GM18526 (cell line): ENCODE data around the gene ZRANB3.

ENCODE experiments used
- POLR2A ChIP-seq: IDR thresholded peaks from 3 replicates; pipeline ENCODE4 v1.6.1; 2011; ENCODE audit not compliant: insufficient read length; ENCODE audit errors: extremely low read depth

Gene ZRANB3

DNA sequence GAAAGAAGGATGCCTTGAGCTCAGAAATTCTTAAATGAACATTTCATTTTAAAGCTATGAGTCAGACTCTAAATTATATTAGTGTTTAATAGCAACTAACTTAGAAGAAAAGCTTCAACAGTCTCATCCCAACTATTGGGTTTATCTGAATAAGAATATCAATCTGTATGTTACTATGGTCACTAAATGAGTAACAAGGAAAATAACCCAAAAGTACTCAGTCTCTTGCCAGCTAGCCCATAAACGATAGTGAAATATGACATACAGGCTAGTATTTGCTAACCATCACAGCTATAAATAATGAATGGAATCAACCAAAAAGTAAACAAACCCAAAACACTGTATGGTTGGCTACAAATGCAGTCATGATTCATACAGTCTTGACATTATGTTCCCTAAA lies 304.1 kb downstream of the ZRANB3 start:
- no peak for TF ChIP-seq POLR2A

DNA sequence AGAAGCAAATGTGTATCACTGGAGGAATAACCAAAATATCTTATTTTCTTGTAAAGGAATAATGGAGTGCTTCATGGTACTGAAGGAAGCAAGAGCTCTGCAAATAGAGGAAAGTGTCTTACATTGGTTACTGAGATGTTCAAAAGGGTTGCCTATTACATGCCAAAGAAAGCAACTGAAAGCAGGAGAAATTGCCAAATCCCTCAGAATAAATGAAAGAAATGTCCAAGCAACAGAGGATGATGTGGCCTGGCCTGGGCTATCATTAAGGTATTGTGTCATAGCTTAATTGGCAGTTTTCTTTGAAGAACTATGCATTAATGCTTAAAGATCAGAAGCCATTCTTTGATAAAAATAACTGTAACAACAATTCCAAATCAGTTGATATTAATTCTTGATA lies 305.2 kb downstream of the ZRANB3 start:
- no peak for TF ChIP-seq POLR2A

DNA sequence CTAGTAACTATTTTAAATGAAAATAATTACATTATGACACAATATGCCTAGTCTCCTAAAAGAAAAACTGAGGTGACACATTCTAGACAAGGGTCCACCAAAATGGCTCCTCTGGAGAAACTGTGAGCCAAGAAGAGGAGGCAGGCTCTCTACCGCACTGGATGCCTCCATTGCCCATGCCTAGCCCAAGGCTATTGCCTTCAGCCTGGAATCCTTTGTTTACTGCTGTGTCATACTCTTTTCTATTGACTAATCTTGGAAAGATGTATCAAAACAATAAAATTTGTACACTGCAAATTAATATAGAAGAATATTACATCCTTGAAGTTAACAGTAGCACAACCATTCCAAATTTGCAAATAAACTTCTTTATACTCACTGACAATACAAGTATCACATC lies 311.8 kb downstream of the ZRANB3 start:
- TF ChIP-seq POLR2A: no peak

DNA sequence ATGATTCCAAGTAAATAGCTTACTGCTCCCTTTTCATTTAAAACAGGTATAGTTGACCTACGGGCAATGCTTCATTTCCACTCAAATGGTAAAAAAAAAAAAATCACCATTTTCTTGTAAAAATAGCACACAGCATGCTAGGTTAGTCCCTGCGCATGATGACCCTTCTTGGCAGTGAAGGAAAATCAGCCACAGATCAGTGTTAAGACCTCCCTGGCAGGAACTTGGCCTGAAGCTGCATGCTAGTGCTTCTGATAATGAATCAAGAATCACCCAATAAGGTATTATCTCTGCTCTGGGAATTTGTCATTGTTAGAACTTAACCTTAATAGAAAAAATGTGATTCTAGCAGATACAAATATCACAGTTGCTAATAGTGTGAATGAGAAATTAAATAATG lies 312.6 kb downstream of the ZRANB3 start:
- no peak for TF ChIP-seq POLR2A

DNA sequence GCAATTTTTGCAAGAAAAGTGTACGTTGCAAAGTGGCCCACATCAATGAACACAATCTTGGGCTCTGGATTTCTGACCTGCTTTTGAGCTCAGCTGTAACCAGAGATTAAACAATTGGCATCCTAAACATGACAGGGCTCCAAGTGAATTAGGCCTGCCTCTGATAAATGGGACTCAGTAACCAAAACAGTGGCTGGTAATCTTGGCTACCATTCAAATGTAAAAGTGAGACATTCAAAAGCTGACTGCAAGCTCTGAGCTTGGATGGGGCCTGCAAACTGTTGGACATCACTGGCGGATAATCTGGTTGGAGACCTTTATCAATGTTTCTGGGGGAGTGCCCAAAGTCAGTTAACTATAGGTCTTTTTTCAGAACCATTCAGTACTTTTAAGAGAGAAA lies 318.3 kb downstream of the ZRANB3 start:
- no peak for TF ChIP-seq POLR2A

DNA sequence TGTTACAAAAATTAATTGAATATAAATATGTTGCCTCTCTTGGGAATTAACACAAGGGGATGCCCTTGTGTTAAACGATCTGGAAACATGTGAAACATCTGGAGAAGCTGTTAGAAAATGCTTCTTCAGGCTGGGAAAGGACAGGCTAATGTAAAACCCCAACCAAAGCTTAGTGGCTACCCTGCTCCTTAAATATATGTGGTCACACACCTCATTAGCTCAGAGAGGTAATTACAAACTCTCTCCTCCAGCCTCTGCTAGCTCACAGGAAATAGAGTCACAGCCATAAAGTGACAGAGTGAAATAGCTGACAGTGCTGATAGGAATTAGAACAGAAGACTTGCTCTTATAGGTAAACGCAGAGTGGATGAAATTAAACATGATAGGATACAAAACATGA lies 323.0 kb downstream of the ZRANB3 start:
- no peak for TF ChIP-seq POLR2A

DNA sequence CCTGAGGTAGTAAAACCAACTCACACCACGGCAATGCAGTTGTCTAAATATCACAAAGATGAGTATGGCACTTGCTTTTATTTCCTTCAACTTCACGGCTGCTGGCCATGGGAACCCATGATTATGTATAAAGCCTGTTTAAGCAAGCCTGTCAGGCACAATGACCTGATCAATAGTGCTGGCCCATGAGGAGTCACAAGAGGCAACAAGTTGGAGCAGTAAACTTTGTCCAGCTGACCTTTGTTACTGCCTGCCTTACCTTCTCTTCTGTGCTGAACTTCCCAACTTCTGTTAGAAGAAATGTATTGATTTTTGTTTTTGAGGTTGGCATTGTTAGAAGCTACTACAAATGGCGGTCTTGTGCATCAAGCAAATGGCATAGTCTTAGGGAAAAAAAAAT lies 327.1 kb downstream of the ZRANB3 start:
- no peak for TF ChIP-seq POLR2A

DNA sequence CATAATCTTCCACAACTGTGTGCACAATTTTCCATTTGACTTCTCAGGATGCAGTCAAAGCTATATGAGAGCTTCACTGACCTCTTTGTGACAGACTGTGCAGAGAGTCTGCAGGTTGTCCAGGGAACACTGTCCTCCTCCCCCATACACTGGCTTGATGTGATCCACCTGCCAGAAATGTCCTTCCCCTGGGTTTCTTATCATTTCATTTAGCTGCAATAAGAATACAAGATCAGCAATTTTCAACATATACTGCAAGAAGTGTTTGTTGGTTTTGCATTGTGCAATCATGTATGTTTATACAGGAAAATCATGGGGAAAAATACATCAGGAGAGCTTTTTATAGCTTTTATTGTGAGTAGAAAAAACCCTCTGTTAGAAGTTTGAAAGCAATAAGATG lies 328.3 kb downstream of the ZRANB3 start:
- TF ChIP-seq POLR2A: no peak

DNA sequence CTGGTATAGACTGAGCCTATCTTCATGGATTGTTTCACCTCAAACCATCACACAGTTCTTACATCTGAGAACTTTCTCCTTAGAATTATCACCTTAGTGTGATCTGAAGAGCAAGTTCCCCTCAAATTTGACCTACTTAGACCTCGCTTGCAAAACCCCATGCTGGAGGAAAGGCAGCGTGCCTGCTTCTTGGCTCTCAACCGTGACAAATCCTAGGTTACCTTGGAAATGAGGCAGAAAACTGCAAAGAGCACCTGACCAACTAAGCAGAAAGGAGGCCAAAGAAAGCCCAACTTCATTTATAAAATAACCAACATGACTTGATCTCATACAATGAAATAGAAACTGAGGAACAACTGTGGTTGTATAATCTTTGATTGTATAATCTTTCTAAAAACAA lies 332.5 kb downstream of the ZRANB3 start:
- no peak for TF ChIP-seq POLR2A

DNA sequence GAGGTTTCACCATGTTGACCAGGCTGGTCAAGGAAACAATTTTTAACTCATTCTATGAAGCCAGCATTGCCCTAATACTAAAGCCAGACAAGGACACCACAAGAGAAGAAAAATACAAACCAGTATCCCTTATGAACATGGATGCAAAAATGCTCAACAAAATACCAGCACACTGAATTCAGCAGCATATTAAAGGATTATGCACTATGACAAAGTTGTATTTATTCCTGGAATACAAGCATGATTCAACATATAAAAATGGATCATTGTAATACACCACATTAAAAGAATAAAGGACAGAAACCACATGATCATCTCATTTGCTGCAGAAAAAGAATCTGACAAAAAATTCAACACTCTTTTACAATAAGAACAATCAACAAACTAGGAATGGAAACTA lies 340.2 kb downstream of the ZRANB3 start:
- no peak for TF ChIP-seq POLR2A

DNA sequence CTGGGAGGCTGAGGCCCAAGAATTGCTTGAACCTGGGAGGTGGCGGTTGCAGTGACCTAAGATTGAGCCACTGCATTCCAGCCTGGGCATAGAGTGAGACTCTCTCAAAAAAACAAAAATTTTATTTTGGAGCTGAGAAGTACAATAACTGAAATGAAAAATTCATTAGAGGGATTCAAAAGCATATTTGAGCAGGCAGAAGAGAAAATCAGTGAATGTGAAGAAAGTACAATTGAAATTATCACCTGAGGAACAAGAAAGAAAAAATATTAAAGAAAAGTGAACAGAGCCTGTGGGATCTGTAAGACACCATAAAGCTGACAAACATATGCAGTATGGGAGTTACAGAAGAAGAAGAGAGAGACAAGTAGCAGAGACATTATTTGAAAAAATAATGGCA lies 341.9 kb downstream of the ZRANB3 start:
- no peak for TF ChIP-seq POLR2A

DNA sequence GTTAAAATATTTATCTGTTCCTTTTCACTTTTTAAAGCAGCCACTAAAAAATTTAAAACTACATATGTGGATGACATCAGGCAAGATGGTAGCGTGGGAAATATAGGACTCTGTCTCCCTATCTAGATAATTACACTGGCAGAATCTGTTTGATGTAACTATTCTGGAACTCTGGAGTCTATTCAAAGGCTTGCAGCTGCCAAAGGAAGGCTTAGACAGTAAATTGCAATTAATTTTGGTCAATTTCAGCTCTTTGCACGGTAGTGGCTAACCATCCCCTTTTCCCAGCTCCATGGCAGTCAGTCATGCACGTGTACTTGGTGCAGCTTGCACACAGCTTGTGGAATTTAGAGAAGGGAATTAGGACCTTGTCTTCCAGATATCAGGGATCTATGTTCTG lies 343.7 kb downstream of the ZRANB3 start:
- TF ChIP-seq POLR2A: no peak

DNA sequence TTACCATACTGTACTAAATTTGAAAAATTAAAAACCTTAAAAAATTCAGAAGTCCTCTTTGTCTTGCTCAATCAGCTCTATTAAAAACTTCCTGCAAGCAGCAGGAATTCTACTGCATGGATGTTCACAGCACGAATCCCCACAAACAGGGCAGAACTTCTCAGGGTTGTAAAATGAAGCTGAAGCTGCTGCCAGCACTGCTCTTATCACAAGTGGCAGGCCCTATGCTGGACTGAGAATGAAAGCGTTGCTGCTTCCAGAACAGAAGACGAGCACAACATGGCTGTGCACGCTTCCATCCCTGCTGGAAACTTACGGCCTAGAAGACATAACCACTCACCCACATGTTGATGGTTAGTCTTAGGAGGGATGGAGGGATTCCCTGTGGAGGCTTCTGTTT lies 345.0 kb downstream of the ZRANB3 start:
- no peak for TF ChIP-seq POLR2A

DNA sequence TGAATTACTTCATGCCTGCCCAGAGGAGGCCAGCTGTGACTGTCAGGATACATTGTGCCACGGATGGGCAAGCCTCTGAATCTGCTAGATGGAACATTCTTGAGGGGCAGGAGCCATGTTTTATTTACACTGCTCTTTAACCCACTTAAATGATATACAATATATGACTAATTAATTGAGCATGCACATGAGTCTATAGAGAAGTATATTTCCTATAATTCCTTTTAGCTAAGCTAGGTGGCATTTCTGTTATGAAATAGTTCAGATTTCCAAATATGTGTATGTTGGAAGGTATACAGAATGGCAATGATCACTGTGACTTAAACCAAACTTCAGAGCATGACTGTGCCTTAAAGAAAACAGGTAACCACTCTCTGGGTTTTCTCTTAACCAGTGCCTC lies 347.2 kb downstream of the ZRANB3 start:
- no peak for TF ChIP-seq POLR2A

DNA sequence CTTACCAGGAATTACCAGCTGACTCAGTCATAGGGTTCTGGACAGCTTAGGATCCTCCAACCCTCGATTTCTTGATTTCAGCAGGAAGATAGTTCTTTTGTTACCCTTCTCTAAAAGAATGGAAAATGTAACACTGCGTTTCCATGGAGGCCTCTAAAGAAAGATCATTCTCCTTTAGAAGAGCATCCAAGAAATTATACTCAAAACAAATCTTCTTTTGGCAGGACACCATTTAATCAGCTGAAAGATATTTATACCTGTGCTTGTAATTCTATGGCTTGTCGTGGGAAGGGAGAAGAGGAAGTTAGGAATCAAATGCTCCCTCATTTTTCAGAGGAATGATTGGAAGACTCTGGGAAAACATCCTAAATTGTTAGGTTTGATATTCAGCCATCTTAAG lies 348.4 kb downstream of the ZRANB3 start:
- no peak for TF ChIP-seq POLR2A

DNA sequence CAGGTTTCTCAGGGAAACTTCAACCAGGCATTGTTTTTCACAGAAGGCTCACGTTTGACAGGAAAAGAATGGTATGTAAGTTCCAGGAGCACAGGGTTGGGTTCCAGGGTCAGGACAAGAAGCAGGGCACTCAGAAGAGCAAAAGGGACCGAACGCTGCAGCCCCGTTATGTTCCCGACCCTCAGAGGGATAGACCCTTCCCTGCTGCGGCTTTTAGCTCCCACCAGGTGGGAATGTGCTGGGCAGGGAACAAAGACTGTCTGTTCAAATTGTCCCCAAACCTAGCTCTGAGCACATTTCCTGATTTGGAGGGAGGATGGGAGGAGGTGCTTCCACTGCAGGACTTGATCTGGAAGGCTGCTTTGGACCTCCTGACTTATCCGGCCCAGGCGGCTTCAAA lies 348.8 kb downstream of the ZRANB3 start:
- no peak for TF ChIP-seq POLR2A

DNA sequence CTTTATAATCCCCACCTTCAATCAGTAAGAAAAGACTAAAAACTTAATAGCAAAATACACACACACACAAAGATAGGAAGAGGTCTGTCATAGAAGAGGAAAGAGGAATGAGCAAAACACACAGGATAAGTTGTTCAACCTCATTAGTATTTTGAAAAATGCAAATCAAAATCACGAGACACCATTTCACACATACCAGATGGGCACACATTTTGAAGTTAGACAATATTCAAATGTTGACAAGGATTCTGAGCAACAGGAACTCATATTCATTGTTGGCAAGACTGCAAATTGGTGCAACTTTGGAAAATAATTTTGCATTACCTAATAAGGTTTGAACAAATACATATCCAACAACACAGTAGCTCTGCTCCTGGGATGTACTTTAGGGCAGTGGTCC lies 351.3 kb downstream of the ZRANB3 start:
- no peak for TF ChIP-seq POLR2A

DNA sequence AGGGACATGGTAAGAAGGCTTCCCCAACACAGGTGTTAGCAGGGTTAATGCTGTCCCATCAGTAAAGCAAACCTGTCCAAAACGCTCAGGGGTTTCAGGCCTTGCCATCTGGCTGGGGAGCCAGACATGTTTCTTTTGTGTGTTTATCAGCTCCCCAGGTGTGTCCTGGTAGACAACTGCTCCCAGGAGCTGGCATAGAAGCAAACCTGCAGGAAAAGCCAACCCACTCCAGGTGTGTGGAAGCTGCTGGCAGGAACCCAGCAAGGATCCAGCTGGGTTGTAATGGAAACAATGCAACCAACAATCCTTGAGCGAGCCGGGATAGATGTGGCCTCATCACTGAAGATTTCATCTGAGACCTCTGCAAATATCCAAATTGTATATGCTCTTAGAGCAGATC lies 355.8 kb downstream of the ZRANB3 start:
- no peak for TF ChIP-seq POLR2A
